MCF 10A (cell line): ENCODE results near the gene FCAMR. TPM values are rescaled to one million over a fixed set of nuclear protein-coding genes. Genes with fewer than 3 reads are reported as not detected.

Experiments
- BruUV-seq: library from RNA; stranded (reverse); fragments of 400-500 nt; replicated peaks from 2 replicates; lab custom pipeline; 2021; lab: Mats Ljungman, UMichigan
- CTCF ChIA-PET: fragments of 300-600 bp; sonication (Branson Sonifier 250); formaldehyde crosslinking; extraction: SDS; loops from one replicate; lab custom pipeline; 2021; ENCODE audit warnings: antibody characterized with exemption, inconsistent platforms; lab: Yijun Ruan, JAX
- POLR2A ChIA-PET: fragments of 300-600, 350-650 bp; sonication (Branson Sonifier 250); formaldehyde crosslinking; extraction: SDS; loops from one replicate; lab custom pipeline; 2020; ENCODE audit warnings: antibody characterized with exemption, inconsistent platforms; lab: Yijun Ruan, JAX
- DNase-seq: peaks from one replicate; pipeline ENCODE4 v3.0.0-alpha.2; 2018; ENCODE audit not compliant: unreplicated experiment
- H3K27ac Mint-ChIP-seq: one replicate; pipeline ENCODE4 v1.8.0; 2022; ENCODE audit warnings: mild to moderate bottlenecking, low read depth, mixed read lengths; ENCODE audit not compliant: unreplicated experiment
- H3K27me3 Mint-ChIP-seq: one replicate; pipeline ENCODE4 v1.8.0; 2022; ENCODE audit warnings: mixed read lengths; ENCODE audit not compliant: insufficient read depth, unreplicated experiment
- H3K36me3 Mint-ChIP-seq: one replicate; pipeline ENCODE4 v1.8.0; 2022; ENCODE audit warnings: mild to moderate bottlenecking, moderate library complexity, mixed read lengths; ENCODE audit not compliant: insufficient read depth, unreplicated experiment
- H3K4me1 Mint-ChIP-seq: one replicate; pipeline ENCODE4 v1.8.0; 2022; ENCODE audit warnings: mixed read lengths; ENCODE audit not compliant: insufficient read depth, unreplicated experiment
- H3K4me3 Mint-ChIP-seq: one replicate; pipeline ENCODE4 v1.8.0; 2022; ENCODE audit warnings: mild to moderate bottlenecking, moderate library complexity, mixed read lengths; ENCODE audit not compliant: unreplicated experiment
- H3K9me3 Mint-ChIP-seq: one replicate; pipeline ENCODE4 v1.8.0; 2022; ENCODE audit warnings: mixed read lengths; ENCODE audit not compliant: unreplicated experiment
- CTCF ChIP-seq: fragments of 200-600 bp; IDR thresholded peaks from one replicate; pipeline ENCODE4 v1.8.0; 2022; ENCODE audit warnings: antibody characterized with exemption, mild to moderate bottlenecking; ENCODE audit not compliant: unreplicated experiment
- intact Hi-C: fragments of 100-400 bp; cut with micrococcal nuclease; formaldehyde crosslinking; loops from 2 replicates; pipeline ENCODE4 v1.14.1; 2022
- total RNA-seq: library from RNA; stranded (reverse); gene quantifications from 2 replicates; pipeline ENCODE4 v1.2.3, GENCODE V29; 2022

Gene FCAMR
- total RNA-seq, 1 experiment from 2014 or later, result not detected

GRCh38 chr1:206909883-206910318 lies 60.4 kb downstream of the FCAMR start:
- DNase-seq, result no peak
- BruUV-seq, result TSS peak; percentile 61
- H3K27ac Mint-ChIP-seq, result peak overlapping the region; percentile 37
- POLR2A ChIA-PET, result interaction anchor here (0.6 to 8.1 kb wide), 35 partner anchors 14 to 298 kb away, joined by 3 to 271 read pairs (median 7); partner anchors contain the start of genes C1orf116, DYRK3, EIF2D and IL20
- CTCF ChIA-PET, result interaction anchor here (0.6 to 6.1 kb wide), 56 partner anchors 9 to 590 kb away, joined by 3 to 89 read pairs (median 5); partner anchors contain the start of genes C1orf116, DYRK3, FCAMR and IL20
- intact Hi-C loops, result loop anchor here (1.0 to 10.0 kb wide), 5 partner anchors 20 to 495 kb away; partner anchors contain the start of genes MAPKAPK2, PFKFB2 and YOD1
- peak overlapping the region; percentile 68 for H3K4me3 Mint-ChIP-seq
- peaks cover 43% of the 10 kb centered on the region for H3K4me1 Mint-ChIP-seq
- TF ChIP-seq CTCF, result no peak
- H3K36me3 Mint-ChIP-seq, result no peaks in the 10 kb centered on the region
- peaks cover 25% of the 10 kb centered on the region for H3K27me3 Mint-ChIP-seq
- no peaks in the 10 kb centered on the region for H3K9me3 Mint-ChIP-seq

- peak; percentile 98 for DNase-seq
- ChIA-PET POLR2A (interaction anchor here (0.6 to 8.1 kb wide), 41 partner anchors 14 to 402 kb away, joined by 3 to 271 read pairs (median 5); partner anchors contain the start of genes C1orf116, DYRK3, EIF2D and IL20), CTCF (interaction anchor here (0.6 to 6.1 kb wide), 66 partner anchors 9 to 590 kb away, joined by 3 to 89 read pairs (median 5); partner anchors contain the start of genes C1orf116, DYRK3, EIF2D and FCAMR)
- intact Hi-C loops, result loop anchor here (1.0 kb wide), 1 partner anchor 19 kb away; no protein-coding TSS in a partner anchor
- no peak for TF ChIP-seq CTCF
- Mint-ChIP-seq H3K27me3 (peaks cover 20% of the 10 kb centered on the region), H3K9me3 (no peaks in the 10 kb centered on the region), H3K36me3 (no peaks in the 10 kb centered on the region), H3K4me1 (peaks cover 49% of the 10 kb centered on the region), H3K4me3 (peak overlapping the region; percentile 68), H3K27ac (peak overlapping the region; percentile 76)
- no TSS peak for BruUV-seq
These were observed 60.9 kb downstream of the FCAMR start for GRCh38 chr1:206909161-206909882.

GRCh38 chr1:206908038-206908437 lies 62.2 kb downstream of the FCAMR start:
- peaks cover 7% of the 10 kb centered on the region for H3K27me3 Mint-ChIP-seq
- peaks cover 60% of the 10 kb centered on the region for H3K4me1 Mint-ChIP-seq
- no peak for TF ChIP-seq CTCF
- intact Hi-C loops, result no loop called here
- no peaks in the 10 kb centered on the region for H3K36me3 Mint-ChIP-seq
- no peak for DNase-seq
- CTCF ChIA-PET, result interaction anchor here (1.1 to 6.1 kb wide), 28 partner anchors 9 to 299 kb away, joined by 3 to 89 read pairs (median 19); partner anchors contain the start of genes C1orf116, DYRK3, IL20 and IL24
- POLR2A ChIA-PET, result interaction anchor here (1.9 to 8.1 kb wide), 11 partner anchors 13 to 273 kb away, joined by 7 to 271 read pairs (median 15); partner anchors contain the start of genes C1orf116, DYRK3, IL20 and IL24
- no TSS peak for BruUV-seq
- peak overlapping the region; percentile 43 for H3K4me3 Mint-ChIP-seq
- no peaks in the 10 kb centered on the region for H3K9me3 Mint-ChIP-seq
- no peak overlapping the region for H3K27ac Mint-ChIP-seq

Other genes starting within 250 kb of the FCAMR start
- not detected in 2 replicates for gene IL19, start 199.7 kb downstream of the FCAMR start, total RNA-seq
- gene IL10, start 198.0 kb downstream of the FCAMR start, total RNA-seq, result not detected in 2 replicates
- gene IL20, start 104.8 kb downstream of the FCAMR start, total RNA-seq, result not detected in 2 replicates
- gene IL24, start 73.0 kb downstream of the FCAMR start, total RNA-seq, result 0.58 and 1.1 TPM in 2 replicates
- 10.1 and 18.0 TPM in 2 replicates for gene FCMR, start 48.5 kb downstream of the FCAMR start, total RNA-seq
- not detected in 2 replicates for gene PIGR, start 24.0 kb downstream of the FCAMR start, total RNA-seq
- gene C1orf116, start 62.3 kb upstream of the FCAMR start, total RNA-seq, result 35.4 and 35.5 TPM in 2 replicates
- gene YOD1, start 80.7 kb upstream of the FCAMR start, total RNA-seq, result 19.2 and 24.2 TPM in 2 replicates
- gene PFKFB2, start 82.8 kb upstream of the FCAMR start, total RNA-seq, result 21.1 and 22.0 TPM in 2 replicates
- gene C4BPB, start 118.4 kb upstream of the FCAMR start, total RNA-seq, result not detected in 2 replicates
- not detected in 2 replicates for gene C4BPA, start 133.8 kb upstream of the FCAMR start, total RNA-seq